Astrocyte (in vitro differentiated cells and primary cell): ENCODE measurements around the gene RITA1. TPM values are rescaled to one million over a fixed set of nuclear protein-coding genes. Genes with fewer than 3 reads are reported as not detected.

Source experiments
- DNase-seq: peaks from one replicate; pipeline ENCODE4 v3.0.0-alpha.2; 2010; ENCODE audit warnings: low read depth
- FAIRE-seq: peaks from 2 replicates; lab custom pipeline; 2011; peaks lifted over from hg19 to GRCh38; lab: Jason Lieb, UNC
- H2AFZ ChIP-seq: 2 replicates; pipeline ENCODE4 v1.6.0; 2012; ENCODE audit warnings: low read depth, low read length, inconsistent platforms
- H3K27ac ChIP-seq: 2 replicates; pipeline ENCODE4 v1.5.1; 2011; ENCODE audit warnings: low read depth, low read length, inconsistent platforms
- H3K27me3 ChIP-seq: 2 replicates; pipeline ENCODE4 v1.6.0; 2011; ENCODE audit warnings: low read length, inconsistent platforms; ENCODE audit not compliant: insufficient read depth
- H3K36me3 ChIP-seq: 2 replicates; pipeline ENCODE4 v1.5.1; 2011; ENCODE audit warnings: low read length, inconsistent platforms; ENCODE audit not compliant: insufficient read depth
- H3K4me1 ChIP-seq: 2 replicates; pipeline ENCODE4 v1.5.1; 2011; ENCODE audit warnings: low read length, inconsistent platforms; ENCODE audit not compliant: insufficient read depth
- H3K4me2 ChIP-seq: 2 replicates; pipeline ENCODE4 v1.6.0; 2012; ENCODE audit warnings: low read length, inconsistent platforms
- H3K4me3 ChIP-seq: 2 replicates; pipeline ENCODE4 v1.5.1; 2011; ENCODE audit warnings: low read depth, mild to moderate bottlenecking, low read length, inconsistent platforms; ENCODE audit not compliant: insufficient read depth
- H3K79me2 ChIP-seq: 2 replicates; pipeline ENCODE4 v1.6.0; 2012; ENCODE audit warnings: mild to moderate bottlenecking, low read length, inconsistent platforms; ENCODE audit not compliant: insufficient read depth
- H3K9ac ChIP-seq: 2 replicates; pipeline ENCODE4 v1.6.0; 2012; ENCODE audit warnings: mild to moderate bottlenecking, low read length, inconsistent platforms
- H3K9me3 ChIP-seq: 2 replicates; pipeline ENCODE4 v1.5.1; 2012; ENCODE audit warnings: low read depth, mild to moderate bottlenecking, low read length, inconsistent platforms; ENCODE audit not compliant: insufficient read depth
- H4K20me1 ChIP-seq: 2 replicates; pipeline ENCODE4 v1.6.0; 2012; ENCODE audit warnings: low read length, inconsistent platforms; ENCODE audit not compliant: insufficient read depth
- H3K27ac Mint-ChIP-seq: one replicate; pipeline ENCODE4 v1.8.0; 2021; ENCODE audit warnings: mild to moderate bottlenecking, mixed read lengths; ENCODE audit not compliant: unreplicated experiment
- H3K27me3 Mint-ChIP-seq: one replicate; pipeline ENCODE4 v1.8.0; 2021; ENCODE audit warnings: low read depth, mixed read lengths; ENCODE audit not compliant: unreplicated experiment
- H3K36me3 Mint-ChIP-seq: one replicate; pipeline ENCODE4 v1.8.0; 2021; ENCODE audit warnings: low read depth, mixed read lengths; ENCODE audit not compliant: unreplicated experiment
- H3K4me1 Mint-ChIP-seq: one replicate; pipeline ENCODE4 v1.8.0; 2021; ENCODE audit warnings: low read depth, mixed read lengths; ENCODE audit not compliant: unreplicated experiment
- H3K4me3 Mint-ChIP-seq: one replicate; pipeline ENCODE4 v1.8.0; 2021; ENCODE audit warnings: mild to moderate bottlenecking, moderate library complexity, mixed read lengths; ENCODE audit not compliant: unreplicated experiment
- H3K9me3 Mint-ChIP-seq: one replicate; pipeline ENCODE4 v1.8.0; 2021; ENCODE audit warnings: mild to moderate bottlenecking, mixed read lengths; ENCODE audit not compliant: unreplicated experiment
- EZH2 ChIP-seq: IDR thresholded peaks from 2 replicates; pipeline ENCODE4 v1.6.1; 2012; ENCODE audit warnings: mild to moderate bottlenecking, low read length, inconsistent platforms; ENCODE audit not compliant: insufficient read depth
- total RNA-seq: library from RNA; stranded (reverse); gene quantifications from 2 replicates; pipeline ENCODE4 v1.2.1, GENCODE V29; 2021
- TF ChIP-seq, protein P1 (sequence below): IDR thresholded peaks from 2 replicates; pipeline ENCODE4 v1.5.1; 2011; ENCODE audit warnings: low read depth, mild to moderate bottlenecking, inconsistent platforms, low read length, moderate library complexity; ENCODE audit not compliant: insufficient read depth

Gene RITA1
- total RNA-seq, 1 donor from 2014 or later = 23.5 TPM

DNA sequence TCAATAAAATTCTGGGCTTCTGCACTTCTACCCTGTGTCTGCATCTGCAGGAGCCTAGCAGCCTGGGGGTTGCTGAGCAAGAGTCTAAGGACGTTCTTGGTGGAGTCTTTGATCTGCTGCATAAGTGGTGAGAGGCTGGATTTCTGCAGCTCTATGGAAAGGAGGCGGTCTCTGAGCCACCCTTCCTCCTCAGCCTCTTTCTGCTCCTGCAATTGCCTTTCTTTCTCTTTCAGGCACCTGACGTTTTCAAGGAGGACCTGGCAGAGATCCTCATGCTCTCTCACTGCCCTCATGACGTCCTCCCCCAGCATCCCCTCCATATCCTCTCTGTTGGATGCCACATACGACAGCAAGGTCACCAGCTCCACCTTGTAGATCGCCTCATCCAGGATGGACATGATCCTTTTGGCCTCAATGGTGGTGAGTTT, 22.1 kb downstream of the RITA1 start:
- Mint-ChIP-seq H3K36me3 (no peaks in the 10 kb centered on the region), H3K27ac (peak overlapping the region; percentile 23)
- H3K79me2 ChIP-seq = no peaks in the 10 kb centered on the region

DNA sequence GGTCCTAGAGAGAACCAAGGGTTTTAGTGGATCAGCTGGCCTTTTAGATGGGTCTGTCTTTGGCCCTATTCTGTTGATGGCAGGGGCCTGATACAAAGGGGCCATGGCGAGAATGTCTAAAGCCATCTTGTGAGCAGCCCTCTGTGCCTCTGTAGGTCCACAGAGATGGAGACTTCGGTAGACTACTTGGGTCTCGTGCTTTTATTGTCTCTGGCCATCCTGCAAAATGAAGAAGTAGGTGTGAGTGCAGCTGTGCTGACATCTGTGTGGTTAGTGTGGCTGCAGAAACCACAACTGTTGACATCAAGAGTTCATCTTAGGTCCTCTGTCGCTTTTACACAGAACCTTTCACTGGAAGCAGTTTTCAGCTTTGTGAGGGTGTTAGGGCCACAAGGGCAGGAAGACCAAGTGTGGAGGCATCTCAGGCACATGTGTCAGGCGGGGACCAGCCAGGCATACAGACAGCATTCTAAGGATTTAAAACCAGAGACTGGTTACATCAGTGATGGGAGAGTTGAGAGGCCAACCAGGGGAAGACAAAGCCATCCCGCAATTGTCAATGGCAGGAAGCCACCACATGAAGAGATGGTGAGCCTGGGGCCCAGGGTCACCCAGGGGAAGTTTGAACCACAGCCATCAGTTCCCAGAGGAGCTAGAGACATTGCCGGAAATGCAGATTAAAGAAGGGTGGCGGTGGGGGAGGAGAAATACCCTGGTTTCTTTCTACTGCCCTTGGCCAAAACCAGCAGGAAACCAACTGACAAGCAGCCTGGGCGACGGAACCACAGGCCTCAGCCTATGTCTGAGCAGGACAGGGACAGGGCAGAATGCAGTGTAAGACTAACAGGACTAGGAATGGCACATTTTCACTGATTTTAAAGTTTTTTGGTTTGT, 22.8 kb downstream of the RITA1 start:
- Mint-ChIP-seq H3K36me3 (no peaks in the 10 kb centered on the region), H3K4me1 (peaks cover 15% of the 10 kb centered on the region), H3K9me3 (peaks cover 5% of the 10 kb centered on the region), H3K27me3 (peaks cover 2% of the 10 kb centered on the region), H3K27ac (peak overlapping the region; percentile 64), H3K4me3 (peak overlapping the region; percentile 47)
- Histone ChIP-seq H4K20me1 (no peaks in the 10 kb centered on the region), H2AFZ (no peak overlapping the region), H3K9ac (no peak overlapping the region), H3K9me3 (no peaks in the 10 kb centered on the region), H3K4me1 (peaks cover 3% of the 10 kb centered on the region), H3K4me2 (no peak overlapping the region), H3K27me3 (no peaks in the 10 kb centered on the region), H3K4me3 (no peak overlapping the region), H3K79me2 (no peaks in the 10 kb centered on the region), H3K36me3 (no peaks in the 10 kb centered on the region), H3K27ac (no peak overlapping the region)
- FAIRE-seq (no peak), DNase-seq (no peak)
- TF ChIP-seq EZH2 = no peak
- TF ChIP-seq, protein P1, sequence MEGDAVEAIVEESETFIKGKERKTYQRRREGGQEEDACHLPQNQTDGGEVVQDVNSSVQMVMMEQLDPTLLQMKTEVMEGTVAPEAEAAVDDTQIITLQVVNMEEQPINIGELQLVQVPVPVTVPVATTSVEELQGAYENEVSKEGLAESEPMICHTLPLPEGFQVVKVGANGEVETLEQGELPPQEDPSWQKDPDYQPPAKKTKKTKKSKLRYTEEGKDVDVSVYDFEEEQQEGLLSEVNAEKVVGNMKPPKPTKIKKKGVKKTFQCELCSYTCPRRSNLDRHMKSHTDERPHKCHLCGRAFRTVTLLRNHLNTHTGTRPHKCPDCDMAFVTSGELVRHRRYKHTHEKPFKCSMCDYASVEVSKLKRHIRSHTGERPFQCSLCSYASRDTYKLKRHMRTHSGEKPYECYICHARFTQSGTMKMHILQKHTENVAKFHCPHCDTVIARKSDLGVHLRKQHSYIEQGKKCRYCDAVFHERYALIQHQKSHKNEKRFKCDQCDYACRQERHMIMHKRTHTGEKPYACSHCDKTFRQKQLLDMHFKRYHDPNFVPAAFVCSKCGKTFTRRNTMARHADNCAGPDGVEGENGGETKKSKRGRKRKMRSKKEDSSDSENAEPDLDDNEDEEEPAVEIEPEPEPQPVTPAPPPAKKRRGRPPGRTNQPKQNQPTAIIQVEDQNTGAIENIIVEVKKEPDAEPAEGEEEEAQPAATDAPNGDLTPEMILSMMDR = no peak

More for the DNA sequence above, 22.1 kb downstream of the RITA1 start:
- Mint-ChIP-seq H3K4me3 (peak overlapping the region; percentile 42), H3K9me3 (peaks cover 5% of the 10 kb centered on the region), H3K4me1 (peaks cover 15% of the 10 kb centered on the region), H3K27me3 (peaks cover 2% of the 10 kb centered on the region)
- Histone ChIP-seq H3K9ac (no peak overlapping the region), H3K4me1 (peaks cover 3% of the 10 kb centered on the region), H4K20me1 (no peaks in the 10 kb centered on the region), H3K4me2 (no peak overlapping the region), H3K27me3 (no peaks in the 10 kb centered on the region), H3K36me3 (no peaks in the 10 kb centered on the region), H2AFZ (no peak overlapping the region), H3K4me3 (no peak overlapping the region), H3K9me3 (no peaks in the 10 kb centered on the region), H3K27ac (no peak overlapping the region)
- no peak for TF ChIP-seq EZH2
- TF ChIP-seq, protein P1 = no peak
- FAIRE-seq (no peak), DNase-seq (no peak)

DNA sequence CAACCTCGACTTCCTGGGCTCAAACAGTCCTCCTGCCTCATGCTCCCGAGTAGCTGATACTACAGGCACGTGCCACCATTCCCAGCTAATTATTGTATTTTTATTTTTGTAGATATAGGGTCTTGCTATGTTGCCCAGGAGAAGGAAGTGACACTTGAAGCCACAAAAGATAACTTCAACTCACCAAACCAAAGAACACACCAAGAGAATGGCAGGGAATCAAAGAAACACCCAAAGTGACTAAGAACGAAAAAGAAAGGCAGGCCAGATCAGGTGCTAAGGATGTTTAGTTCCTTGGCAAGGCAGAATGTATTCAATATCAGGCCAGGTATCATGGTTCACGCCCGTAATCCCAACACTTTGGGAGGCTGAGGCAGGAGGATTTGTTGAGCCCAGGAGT, 25.6 kb downstream of the RITA1 start:
- Histone ChIP-seq H3K4me3 (no peak overlapping the region), H3K79me2 (no peaks in the 10 kb centered on the region), H3K9me3 (no peaks in the 10 kb centered on the region), H3K27ac (no peak overlapping the region), H3K27me3 (no peaks in the 10 kb centered on the region), H3K4me2 (no peak overlapping the region), H3K36me3 (no peaks in the 10 kb centered on the region), H3K9ac (no peak overlapping the region), H4K20me1 (no peaks in the 10 kb centered on the region), H2AFZ (no peak overlapping the region), H3K4me1 (peaks cover 13% of the 10 kb centered on the region)
- TF ChIP-seq EZH2 = no peak
- TF ChIP-seq, protein P1 = no peak
- H3K27me3 Mint-ChIP-seq = no peaks in the 10 kb centered on the region
- DNase-seq (no peak), FAIRE-seq (no peak)
- H3K4me3 Mint-ChIP-seq = no peak overlapping the region
- peaks cover 4% of the 10 kb centered on the region for H3K9me3 Mint-ChIP-seq
- peaks cover 28% of the 10 kb centered on the region for H3K4me1 Mint-ChIP-seq
- no peak overlapping the region for H3K27ac Mint-ChIP-seq
- H3K36me3 Mint-ChIP-seq = no peaks in the 10 kb centered on the region
